GM10266 (cell line): Measurements from ENCODE around the gene DDR1.

Experiments used
- DNase-seq: peaks from one replicate; pipeline ENCODE4 v3.0.0; 2012; ENCODE audit errors: extremely low spot score
- TF ChIP-seq, protein P1 (sequence below): IDR thresholded peaks from 2 replicates; pipeline ENCODE4 v1.5.1; 2012; ENCODE audit warnings: mild to moderate bottlenecking, low read depth; ENCODE audit not compliant: control insufficient read depth, insufficient read depth; ENCODE audit errors: missing control alignments

The DDR1 gene

DNA sequence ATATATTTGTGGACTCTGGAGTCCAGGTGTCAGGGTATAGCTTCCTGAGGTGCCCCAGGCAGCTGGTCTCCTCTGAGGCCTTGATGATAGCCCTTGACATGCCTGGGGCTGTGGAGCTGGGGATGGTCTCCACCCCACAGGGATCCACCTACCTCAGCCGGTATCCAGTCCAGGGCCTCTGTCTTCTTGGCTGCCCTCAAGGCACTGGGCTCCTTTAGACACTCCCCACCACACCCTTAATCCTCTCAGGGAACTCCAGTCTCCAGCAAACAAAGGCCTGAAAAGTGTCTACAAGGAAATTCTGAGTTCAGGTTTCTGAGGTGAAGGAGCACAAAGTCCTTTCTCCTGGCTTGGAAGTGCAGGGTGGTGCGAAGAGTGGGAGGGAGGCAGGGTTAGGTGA lies 44.6 kb upstream of the DDR1 start:
- TF ChIP-seq, protein P1, sequence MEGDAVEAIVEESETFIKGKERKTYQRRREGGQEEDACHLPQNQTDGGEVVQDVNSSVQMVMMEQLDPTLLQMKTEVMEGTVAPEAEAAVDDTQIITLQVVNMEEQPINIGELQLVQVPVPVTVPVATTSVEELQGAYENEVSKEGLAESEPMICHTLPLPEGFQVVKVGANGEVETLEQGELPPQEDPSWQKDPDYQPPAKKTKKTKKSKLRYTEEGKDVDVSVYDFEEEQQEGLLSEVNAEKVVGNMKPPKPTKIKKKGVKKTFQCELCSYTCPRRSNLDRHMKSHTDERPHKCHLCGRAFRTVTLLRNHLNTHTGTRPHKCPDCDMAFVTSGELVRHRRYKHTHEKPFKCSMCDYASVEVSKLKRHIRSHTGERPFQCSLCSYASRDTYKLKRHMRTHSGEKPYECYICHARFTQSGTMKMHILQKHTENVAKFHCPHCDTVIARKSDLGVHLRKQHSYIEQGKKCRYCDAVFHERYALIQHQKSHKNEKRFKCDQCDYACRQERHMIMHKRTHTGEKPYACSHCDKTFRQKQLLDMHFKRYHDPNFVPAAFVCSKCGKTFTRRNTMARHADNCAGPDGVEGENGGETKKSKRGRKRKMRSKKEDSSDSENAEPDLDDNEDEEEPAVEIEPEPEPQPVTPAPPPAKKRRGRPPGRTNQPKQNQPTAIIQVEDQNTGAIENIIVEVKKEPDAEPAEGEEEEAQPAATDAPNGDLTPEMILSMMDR: no peak

DNA sequence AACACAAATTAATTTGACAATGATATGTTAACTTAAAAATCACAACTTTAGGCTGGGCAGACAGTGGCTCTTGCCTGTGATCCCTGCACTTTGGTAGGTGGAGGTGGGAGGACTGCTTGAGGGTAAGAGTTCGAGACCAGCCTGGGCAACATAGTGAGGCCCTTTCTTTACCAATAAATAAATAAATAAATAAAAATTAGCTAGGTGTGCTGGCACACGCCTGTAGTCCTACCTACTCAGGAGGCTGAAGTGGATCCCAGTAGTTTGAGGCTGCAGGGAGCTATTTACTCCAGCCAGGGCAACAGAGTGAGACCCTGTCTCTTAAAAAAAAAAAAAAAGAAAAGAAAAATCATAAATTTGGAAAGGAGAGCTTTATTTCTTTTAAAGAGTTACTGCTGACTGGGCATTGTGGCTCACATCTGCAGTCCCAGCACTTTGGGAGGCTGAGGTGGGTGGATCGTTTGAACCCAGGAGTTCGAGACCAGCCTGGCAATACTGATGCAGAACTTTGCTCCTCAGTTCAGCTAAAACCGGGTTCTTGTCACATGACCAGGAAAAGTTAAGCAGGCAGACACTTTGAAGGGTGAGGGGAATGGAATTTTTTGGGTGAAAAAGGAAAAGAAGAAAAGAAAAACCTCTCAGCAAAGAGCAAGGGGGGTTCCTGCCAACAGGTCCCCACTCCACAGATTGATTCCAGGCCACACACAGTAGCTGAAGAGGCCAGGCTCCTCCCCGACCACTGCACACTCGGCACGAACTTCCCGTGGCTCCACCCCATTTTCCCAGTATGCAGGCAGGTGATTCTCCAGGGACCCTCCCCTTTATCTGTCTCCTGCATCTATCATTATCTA lies 44.0 kb upstream of the DDR1 start:
- DNase-seq: no peak
- TF ChIP-seq, protein P1: no peak

More for the DNA sequence above, 44.6 kb upstream of the DDR1 start:
- no peak for DNase-seq

DNA sequence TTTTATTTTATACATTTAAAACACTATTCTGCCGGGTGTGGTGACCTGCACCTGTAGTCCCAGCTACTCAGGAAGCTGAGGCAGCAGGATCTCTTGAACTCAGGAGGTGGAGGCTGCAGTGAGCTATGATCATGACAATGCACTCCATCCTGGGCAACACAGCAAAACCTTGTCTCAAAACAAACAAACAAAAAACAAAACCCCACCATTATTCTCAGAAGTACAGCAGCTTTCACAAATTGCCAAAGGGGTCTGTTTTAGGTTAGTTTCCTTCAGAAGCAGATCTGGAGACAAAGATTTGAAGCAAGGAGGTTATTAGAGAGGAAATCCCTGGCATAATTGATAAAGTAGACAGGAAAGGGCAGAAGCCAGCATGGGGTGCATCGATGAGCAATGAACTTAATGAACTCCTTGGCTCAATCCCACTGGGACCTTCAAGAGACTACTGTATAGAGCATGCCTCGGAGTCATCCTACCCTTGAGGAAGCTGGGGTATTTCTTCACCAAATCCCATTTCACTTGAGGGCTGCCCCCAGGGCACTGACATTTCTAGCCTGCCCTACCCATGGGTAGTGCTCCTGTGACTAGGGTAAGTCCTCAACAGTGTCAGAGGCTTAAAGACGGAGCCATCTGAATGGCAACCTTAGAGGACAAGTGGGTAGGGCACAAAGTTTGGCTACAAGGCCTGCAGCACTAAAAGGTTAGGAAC lies 43.2 kb upstream of the DDR1 start:
- DNase-seq: no peak

DNA sequence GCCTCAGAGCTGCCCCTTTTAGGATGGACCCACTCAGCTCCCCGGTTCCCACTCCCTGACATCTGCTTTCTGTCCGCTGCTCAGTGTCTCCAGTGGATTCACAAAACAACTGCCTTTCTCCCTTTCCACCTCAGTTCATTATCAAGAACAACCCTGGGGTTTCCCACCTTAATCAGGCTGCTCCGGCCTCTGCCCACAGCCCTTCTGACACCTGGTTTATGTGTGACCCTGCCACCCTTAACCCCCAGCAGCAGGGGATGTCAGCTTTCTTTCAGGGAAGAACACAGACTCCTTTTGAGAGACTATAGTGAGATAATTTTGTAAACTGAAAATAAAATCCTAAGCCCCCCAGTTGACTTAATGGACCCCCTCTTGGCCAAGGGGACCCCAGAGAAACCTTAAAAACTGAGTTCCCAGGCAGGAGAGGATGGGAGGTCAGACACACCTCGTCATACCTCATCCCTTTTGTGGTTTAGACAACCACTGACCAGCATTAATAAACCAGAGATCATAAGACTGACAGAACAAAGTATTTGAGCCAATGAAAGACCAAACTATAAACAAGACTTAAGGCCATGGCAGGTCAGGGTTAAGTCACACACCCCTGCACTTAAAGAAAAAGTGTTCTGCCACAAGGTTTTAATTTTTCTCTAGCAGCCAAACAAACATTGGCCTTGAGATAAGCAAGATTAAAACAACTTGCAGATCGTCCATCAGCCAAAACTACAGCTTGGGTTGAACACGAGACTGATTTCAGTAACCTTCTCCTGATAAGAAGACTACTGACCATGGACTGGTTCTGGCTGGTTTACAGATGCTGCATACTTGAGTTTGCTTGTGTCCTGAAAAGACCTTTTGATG lies 42.4 kb upstream of the DDR1 start:
- TF ChIP-seq, protein P1: no peak
- no peak for DNase-seq

More for the DNA sequence above, 43.2 kb upstream of the DDR1 start:
- TF ChIP-seq, protein P1: no peak

DNA sequence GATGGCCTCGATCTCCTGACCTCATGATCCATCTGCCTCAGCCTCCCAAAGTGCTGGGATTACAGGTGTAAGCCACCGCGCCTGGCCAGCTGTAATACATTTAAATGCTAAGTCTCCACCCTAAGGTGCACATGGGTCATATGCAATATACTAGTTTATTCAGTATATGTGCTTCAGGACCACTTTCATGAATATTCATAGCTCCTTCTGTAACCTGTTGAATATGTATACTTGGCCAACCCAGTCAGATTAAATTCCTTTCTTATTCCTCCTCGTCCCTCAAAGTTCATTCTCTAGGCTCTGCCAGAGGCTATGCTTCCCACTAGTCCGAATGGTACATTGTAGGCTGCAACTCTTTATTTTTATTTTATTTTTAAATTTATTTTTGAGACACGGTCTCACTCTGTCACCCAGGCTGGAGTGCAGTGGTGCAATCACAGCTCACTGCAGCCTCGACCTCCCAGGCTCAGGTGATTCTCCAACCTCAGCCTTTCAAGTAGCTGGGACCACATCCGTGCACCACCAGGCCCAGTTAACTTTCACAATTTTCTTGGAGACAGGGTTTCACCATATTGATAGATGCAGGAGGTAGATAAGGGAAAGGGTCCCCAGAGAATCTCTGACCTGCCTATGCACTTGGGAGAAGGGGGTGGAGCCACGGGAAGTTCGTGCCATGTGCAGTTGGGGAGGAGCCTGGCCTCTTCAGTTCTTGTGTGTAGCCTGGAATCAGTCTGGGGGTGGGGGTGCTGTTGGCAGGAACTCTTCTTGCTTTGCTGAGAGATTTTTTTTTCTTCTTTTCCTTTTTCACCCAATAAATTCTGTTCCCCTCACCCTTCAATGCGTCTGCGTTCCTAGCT lies 41.3 kb upstream of the DDR1 start:
- TF ChIP-seq, protein P1: no peak
- DNase-seq: no peak

DNA sequence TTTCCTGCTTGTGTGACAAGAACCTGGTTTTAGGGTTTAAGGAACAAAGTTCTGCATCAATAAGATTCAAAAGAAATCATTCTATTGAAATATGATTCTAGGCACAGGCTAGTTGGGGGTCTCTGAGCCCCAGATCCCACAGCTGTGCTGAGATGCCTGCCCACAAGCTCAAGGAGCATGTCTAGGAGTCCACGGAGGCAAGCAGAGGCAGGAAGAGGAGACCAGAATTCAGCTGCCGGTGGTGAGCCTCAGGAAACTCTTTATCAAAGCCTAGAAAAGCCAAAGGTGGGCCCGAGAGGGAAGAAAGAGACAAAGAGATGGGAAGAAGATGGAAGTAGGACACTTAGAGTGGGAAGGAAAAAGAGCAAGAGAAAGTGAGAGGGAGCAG lies 40.7 kb upstream of the DDR1 start:
- DNase-seq: no peak
- TF ChIP-seq, protein P1: no peak
